HepG2 (cell line): ENCODE measurements around the gene AMPD2. TPM values are rescaled to one million over a fixed set of nuclear protein-coding genes. Genes with fewer than 3 reads are reported as not detected.

Source experiments
- ATAC-seq: fragments of 200-7000 bp; cut with Tn5 transposase; 3 replicates; pipeline ENCODE4 v1.9.1; 2020; ENCODE audit warnings: mild to moderate bottlenecking, moderate library complexity
- BruUV-seq: library from RNA; stranded (reverse); fragments of 400-500 nt; replicated peaks from 2 replicates; lab custom pipeline; 2021; lab: Mats Ljungman, UMichigan
- CTCF ChIA-PET: fragments of 300-600 bp; formaldehyde crosslinking; extraction: SDS; loops from one replicate; lab custom pipeline; 2021; ENCODE audit warnings: low total read pairs, inconsistent platforms, low intra/inter-chr PET ratio; lab: Yijun Ruan, JAX
- POLR2A ChIA-PET: fragments of 350-600 bp; sonication (Branson Sonifier 250); formaldehyde crosslinking; loops from one replicate; lab custom pipeline; 2020; ENCODE audit warnings: antibody characterized with exemption, inconsistent platforms; lab: Yijun Ruan, JAX
- DNase-seq: peaks from one replicate; pipeline ENCODE4 v3.0.0-alpha.2; 2015; ENCODE audit warnings: low spot score
- FAIRE-seq: peaks from 3 replicates; lab custom pipeline; 2011; peaks lifted over from hg19 to GRCh38; lab: Jason Lieb, UNC
- H2AFZ ChIP-seq: one replicate; pipeline ENCODE4 v1.6.1; 2011; ENCODE audit warnings: low read length, inconsistent platforms
- H3K27ac ChIP-seq: fragments of 300-600 bp; 3 replicates; pipeline ENCODE4 v1.8.0; 2011; ENCODE audit warnings: mixed run types, mild to moderate bottlenecking, mixed read lengths, low read length, inconsistent platforms; ENCODE audit not compliant: insufficient read depth; ENCODE audit errors: extremely low read length
- H3K27me3 ChIP-seq, 2 experiments: fragments of 200-600 bp in 1 of 2; 2 replicates in 1 of 2; 3 replicates in 1 of 2; pipeline versions ENCODE4 v1.6.0 to v1.8.0; 2011; ENCODE audit warnings: low read length in 2 of 2, mild to moderate bottlenecking in 2 of 2, moderate library complexity in 2 of 2, inconsistent platforms in 1 of 2; ENCODE audit not compliant: insufficient read depth in 2 of 2, control insufficient read depth in 1 of 2
- H3K36me3 ChIP-seq, 2 experiments: fragments of 200-600 bp in 1 of 2; replicated peaks in 1 of 2; 2 replicates in 1 of 2; 3 replicates in 1 of 2; pipeline versions ENCODE4 v1.5.1 to v1.8.0; 2011; ENCODE audit warnings: low read length in 2 of 2, inconsistent platforms in 1 of 2; ENCODE audit not compliant: insufficient read depth in 2 of 2, control insufficient read depth in 1 of 2
- H3K4me1 ChIP-seq: 2 replicates; pipeline ENCODE4 v1.5.1; 2012; ENCODE audit warnings: low read length, inconsistent platforms; ENCODE audit not compliant: insufficient read depth
- H3K4me2 ChIP-seq: 2 replicates; pipeline ENCODE4 v1.6.0; 2011; ENCODE audit warnings: low read depth, low read length, inconsistent platforms
- H3K4me3 ChIP-seq, 3 experiments: fragments of 200-600 bp in 1 of 3; sonication (generic), shearing (Covaris generic) in 1 of 3; replicated peaks in 1 of 3; 2 replicates each; pipeline ENCODE4 v1.5.1; 2011 to 2016; ENCODE audit warnings: low read length in 3 of 3, inconsistent platforms in 2 of 3, low read depth in 2 of 3, mild to moderate bottlenecking in 2 of 3, control low read depth in 1 of 3, mixed read lengths in 1 of 3; ENCODE audit not compliant: insufficient read depth in 1 of 3
- H3K79me2 ChIP-seq: one replicate; pipeline ENCODE4 v1.6.1; 2011; ENCODE audit warnings: low read length, inconsistent platforms; ENCODE audit not compliant: insufficient read depth
- H3K9ac ChIP-seq: 2 replicates; pipeline ENCODE4 v1.6.0; 2011; ENCODE audit warnings: mild to moderate bottlenecking, low read depth, low read length, inconsistent platforms; ENCODE audit not compliant: insufficient read depth
- H3K9me3 ChIP-seq: 2 replicates; pipeline ENCODE4 v1.5.1; 2012; ENCODE audit warnings: mild to moderate bottlenecking, low read length
- H4K20me1 ChIP-seq: 2 replicates; pipeline ENCODE4 v1.6.0; 2011; ENCODE audit warnings: inconsistent platforms, mild to moderate bottlenecking, low read length, moderate library complexity; ENCODE audit not compliant: insufficient read depth
- CBFB ChIP-seq: sonication (generic); formaldehyde crosslinking; IDR thresholded peaks from 2 replicates; pipeline ENCODE4 v1.4.0; 2020; ENCODE audit warnings: missing genetic modification reagents
- HMG20B ChIP-seq: conservative IDR thresholded peaks from 2 replicates; pipeline ENCODE4 v1.6.1; 2016; ENCODE audit warnings: missing genetic modification reagents, missing compliant biosample characterization
- ISL2 ChIP-seq: sonication (generic); formaldehyde crosslinking; IDR thresholded peaks from 2 replicates; pipeline ENCODE4 v1.5.0; 2020; ENCODE audit warnings: missing genetic modification reagents
- KDM6A ChIP-seq: IDR thresholded peaks from 2 replicates; pipeline ENCODE4 v1.6.1; 2016; ENCODE audit warnings: low read depth
- MBD4 ChIP-seq: IDR thresholded peaks from 2 replicates; pipeline ENCODE4 v1.6.1; 2012; ENCODE audit warnings: low read length, inconsistent platforms, borderline replicate concordance
- MIER3 ChIP-seq: IDR thresholded peaks from 2 replicates; pipeline ENCODE4 v1.6.1; 2016; ENCODE audit warnings: missing compliant biosample characterization, borderline replicate concordance
- MLLT10 ChIP-seq: sonication (generic); formaldehyde crosslinking; IDR thresholded peaks from 2 replicates; pipeline ENCODE4 v1.4.0; 2020; ENCODE audit warnings: missing genetic modification reagents
- NCOA1 ChIP-seq: sonication (generic); formaldehyde crosslinking; IDR thresholded peaks from 2 replicates; pipeline ENCODE4 v1.9.0; 2021; ENCODE audit warnings: missing genetic modification reagents
- RXRB ChIP-seq: IDR thresholded peaks from 2 replicates; pipeline ENCODE4 v1.6.1; 2016; ENCODE audit warnings: borderline replicate concordance, missing genetic modification reagents, missing compliant biosample characterization
- SMARCC2 ChIP-seq: fragments of 450-650 bp; IDR thresholded peaks from 2 replicates; pipeline ENCODE4 v1.6.1; 2017; ENCODE audit warnings: antibody characterized with exemption, mild to moderate bottlenecking
- SOX6 ChIP-seq, 2 experiments: fragments of 450-650 bp in 1 of 2; sonication (generic) in 1 of 2; formaldehyde crosslinking in 1 of 2; IDR thresholded peaks; 2 replicates each; pipeline versions ENCODE4 v1.4.0 to v1.6.1; 2017 to 2020; ENCODE audit warnings: antibody characterized with exemption in 1 of 2, mild to moderate bottlenecking in 1 of 2, missing genetic modification reagents in 1 of 2
- SRSF4 ChIP-seq: fragments of 200-400 bp; formaldehyde crosslinking; IDR thresholded peaks from one replicate; pipeline ENCODE4 v1.6.1; 2018; ENCODE audit warnings: mild to moderate bottlenecking, low read depth, low read length, moderate library complexity; ENCODE audit not compliant: poor library complexity, severe bottlenecking
- ZFP36L1 ChIP-seq: sonication (generic); formaldehyde crosslinking; IDR thresholded peaks from 2 replicates; pipeline ENCODE4 v1.8.0; 2022; ENCODE audit warnings: mild to moderate bottlenecking, missing genetic modification reagents, moderate library complexity
- ZFP41 ChIP-seq: sonication (generic); formaldehyde crosslinking; IDR thresholded peaks from 2 replicates; pipeline ENCODE4 v1.4.0; 2020; ENCODE audit warnings: mild to moderate bottlenecking, missing genetic modification reagents, borderline replicate concordance
- ZNF143 ChIP-seq: sonication (generic); formaldehyde crosslinking; IDR thresholded peaks from 2 replicates; pipeline ENCODE4 v1.4.0; 2020; ENCODE audit warnings: missing genetic modification reagents
- ZNF563 ChIP-seq: sonication (generic); formaldehyde crosslinking; IDR thresholded peaks from 2 replicates; pipeline ENCODE4 v1.8.0; 2022; ENCODE audit warnings: mild to moderate bottlenecking, moderate library complexity, missing genetic modification reagents
- ZNF569 ChIP-seq: sonication (generic); formaldehyde crosslinking; IDR thresholded peaks from 2 replicates; pipeline ENCODE4 v1.5.0; 2020; ENCODE audit warnings: mild to moderate bottlenecking, missing genetic modification reagents, moderate library complexity, borderline replicate concordance
- ZNF724P ChIP-seq: sonication (generic); formaldehyde crosslinking; IDR thresholded peaks from 2 replicates; pipeline ENCODE4 v1.8.0; 2022; ENCODE audit warnings: missing genetic modification reagents, borderline replicate concordance
- ZZZ3 ChIP-seq: sonication (generic); formaldehyde crosslinking; IDR thresholded peaks from 2 replicates; pipeline ENCODE4 v1.4.0; 2020; ENCODE audit warnings: missing genetic modification reagents, mild to moderate bottlenecking, borderline replicate concordance
- WGBS: methylation state at CpG from one replicate; pipeline ENCODE4 v1.1.6; 2017; ENCODE audit warnings: low lambda C conversion rate; 5-methylcytosine and 5-hydroxymethylcytosine counted together
- in situ Hi-C: cut with HindIII; loops from 2 replicates; pipeline ENCODE4 v1.10.0; 2017; ENCODE audit warnings: low pct_unique_long_range_greater_than_20kb; ENCODE audit not compliant: extremely low pct_ligation_motif_present
- intact Hi-C: fragments of 100-400 bp; cut with micrococcal nuclease; formaldehyde crosslinking; loops from one replicate; pipeline ENCODE4 v1.10.0; 2022; ENCODE audit not compliant: unreplicated experiment
- polyA plus RNA-seq, 8 experiments: library from polyadenylated mRNA; depleted of rRNA in 3 of 8; stranded (reverse) in 7 of 8; unstranded in 1 of 8; fragments of >200 nt; fragmentation: Illumina TruSeq in 4 of 8; extraction: Trizol in 4 of 8; gene quantifications; 2 replicates each; pipeline versions ENCODE4 v1.2.1 to v1.2.3, GENCODE V29; 2011 to 2016; ENCODE audit warnings: low read depth in 4 of 8, missing spikeins in 1 of 8, mixed read lengths in 1 of 8; ENCODE audit not compliant: insufficient read depth in 1 of 8
- total RNA-seq, 5 experiments: library from RNA; depleted of rRNA; stranded (reverse); fragments of >200 nt; fragmentation: Illumina TruSeq; extraction: Trizol; gene quantifications; 2 replicates each; pipeline ENCODE4 v1.2.3, GENCODE V29; 2016; ENCODE audit warnings: low read depth in 1 of 5
- TF ChIP-seq, protein P1 (sequence below): IDR thresholded peaks from 2 replicates; pipeline ENCODE4 v1.6.1; 2016; ENCODE audit warnings: missing genetic modification reagents, missing compliant biosample characterization
- TF ChIP-seq, protein P2 (sequence below), 2 experiments: sonication (generic) in 1 of 2; formaldehyde crosslinking in 1 of 2; IDR thresholded peaks; 2 replicates each; pipeline versions ENCODE4 v1.4.0 to v1.6.1; 2018 to 2020; ENCODE audit warnings: missing genetic modification reagents in 2 of 2, borderline replicate concordance in 1 of 2, low read depth in 1 of 2, mild to moderate bottlenecking in 1 of 2, missing biosample characterization in 1 of 2
- TF ChIP-seq, protein P3 (sequence below): sonication (generic); formaldehyde crosslinking; IDR thresholded peaks from 2 replicates; pipeline ENCODE4 v1.8.0; 2022; ENCODE audit warnings: missing genetic modification reagents, low read depth, mild to moderate bottlenecking, borderline replicate concordance
- TF ChIP-seq, protein P4 (sequence below): sonication (generic); formaldehyde crosslinking; IDR thresholded peaks from 2 replicates; pipeline ENCODE4 v1.8.0; 2022; ENCODE audit warnings: missing genetic modification reagents, mild to moderate bottlenecking, inconsistent platforms, borderline replicate concordance

AMPD2 gene
- total and polyA plus RNA-seq, 2 of the 13 experiments (the other 11 are each of a cell fraction or from before 2014, with no cell fraction given): 62.3 to 82.0 TPM

DNA sequence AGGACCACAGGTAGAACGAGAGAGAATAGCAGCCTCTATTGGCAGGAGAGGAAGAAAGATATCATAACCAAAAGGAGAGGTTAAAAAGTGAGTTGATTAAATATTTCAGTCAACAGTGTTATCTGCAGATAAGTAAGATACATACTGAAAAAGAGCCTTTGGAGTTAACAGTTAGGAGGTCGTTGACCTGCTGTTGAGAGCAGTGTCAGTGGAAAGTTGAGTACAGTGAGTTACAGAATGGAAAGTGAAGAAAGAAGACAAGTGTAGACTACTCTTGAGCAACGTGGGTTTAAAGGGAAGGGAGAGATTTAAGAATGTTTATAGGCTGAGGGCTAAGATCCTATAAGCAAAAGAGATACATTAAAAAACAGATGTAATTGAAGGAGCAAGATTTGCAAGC lies 30.5 kb upstream of the AMPD2 start:
- FAIRE-seq (no peak), ATAC-seq (no peak), DNase-seq (no peak)
- H2AFZ ChIP-seq: no peak overlapping the region
- WGBS: 60% methylated on average over 3 of the region's 3 CpGs
- ChIA-PET POLR2A (no interaction called here), CTCF (no interaction called here)
- intact Hi-C loops (loop anchor here (5.0 kb wide), 1 partner anchor 42 kb away; the partner anchor contains the start of gene GNAI3), in situ Hi-C loops (no loop called here)
- H3K4me1 ChIP-seq: peaks cover 46% of the 10 kb centered on the region
- H3K9ac ChIP-seq: no peak overlapping the region
- H3K9me3 ChIP-seq: no peaks in the 10 kb centered on the region
- no peak overlapping the region for H3K4me3 ChIP-seq
- H3K27ac ChIP-seq: no peak overlapping the region
- no TSS peak for BruUV-seq
- H3K36me3 ChIP-seq: peaks cover 18 to 43% of the 10 kb centered on the region in 2 experiments
- H3K4me2 ChIP-seq: no peak overlapping the region
- no peaks in the 10 kb centered on the region for H3K79me2 ChIP-seq
- no peaks in the 10 kb centered on the region; a peak in 1 of 5 replicates for H3K27me3 ChIP-seq
- no peaks in the 10 kb centered on the region for H4K20me1 ChIP-seq
- TF ChIP-seq NCOA1: no peak
- no peak for TF ChIP-seq ZFP36L1 (CRISPR knock-in tag)
- no peak for TF ChIP-seq CBFB (CRISPR knock-in tag)
- TF ChIP-seq ISL2 (CRISPR knock-in tag): peak; percentile 81; the same call in 1 of the 2 replicates
- no peak for TF ChIP-seq MLLT10
- TF ChIP-seq, protein P1, sequence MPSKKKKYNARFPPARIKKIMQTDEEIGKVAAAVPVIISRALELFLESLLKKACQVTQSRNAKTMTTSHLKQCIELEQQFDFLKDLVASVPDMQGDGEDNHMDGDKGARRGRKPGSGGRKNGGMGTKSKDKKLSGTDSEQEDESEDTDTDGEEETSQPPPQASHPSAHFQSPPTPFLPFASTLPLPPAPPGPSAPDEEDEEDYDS (CRISPR knock-in tag): no peak
- TF ChIP-seq KDM6A (CRISPR knock-in tag): no peak
- no peak for TF ChIP-seq MIER3
- no peak for TF ChIP-seq SOX6 (IDR thresholded peaks at IDR 0.05)
- TF ChIP-seq SOX6 (CRISPR knock-in tag; IDR thresholded peaks at IDR 0.05): peak; percentile 45; the same call in 1 of the 2 replicates
- TF ChIP-seq, protein P2, sequence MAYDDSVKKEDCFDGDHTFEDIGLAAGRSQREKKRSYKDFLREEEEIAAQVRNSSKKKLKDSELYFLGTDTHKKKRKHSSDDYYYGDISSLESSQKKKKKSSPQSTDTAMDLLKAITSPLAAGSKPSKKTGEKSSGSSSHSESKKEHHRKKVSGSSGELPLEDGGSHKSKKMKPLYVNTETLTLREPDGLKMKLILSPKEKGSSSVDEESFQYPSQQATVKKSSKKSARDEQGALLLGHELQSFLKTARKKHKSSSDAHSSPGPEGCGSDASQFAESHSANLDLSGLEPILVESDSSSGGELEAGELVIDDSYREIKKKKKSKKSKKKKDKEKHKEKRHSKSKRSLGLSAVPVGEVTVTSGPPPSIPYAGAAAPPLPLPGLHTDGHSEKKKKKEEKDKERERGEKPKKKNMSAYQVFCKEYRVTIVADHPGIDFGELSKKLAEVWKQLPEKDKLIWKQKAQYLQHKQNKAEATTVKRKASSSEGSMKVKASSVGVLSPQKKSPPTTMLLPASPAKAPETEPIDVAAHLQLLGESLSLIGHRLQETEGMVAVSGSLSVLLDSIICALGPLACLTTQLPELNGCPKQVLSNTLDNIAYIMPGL (CRISPR knock-in tag; IDR thresholded peaks at IDR 0.05; ENCODE audit: borderline replicate concordance in 1 of 2, low read depth in 1 of 2): no peak
- TF ChIP-seq MBD4: no peak
- no peak for TF ChIP-seq ZNF724P (CRISPR knock-in tag)
- TF ChIP-seq, protein P3, sequence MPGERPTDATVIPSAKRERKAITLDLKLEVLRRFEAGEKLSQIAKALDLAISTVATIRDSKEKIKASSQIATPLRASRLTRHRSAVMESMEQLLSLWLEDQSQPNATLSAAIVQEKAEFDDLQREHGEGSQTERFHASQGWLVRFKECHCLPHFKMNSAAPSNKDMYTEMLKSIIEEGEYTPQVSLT (CRISPR knock-in tag): no peak
- TF ChIP-seq, protein P4, sequence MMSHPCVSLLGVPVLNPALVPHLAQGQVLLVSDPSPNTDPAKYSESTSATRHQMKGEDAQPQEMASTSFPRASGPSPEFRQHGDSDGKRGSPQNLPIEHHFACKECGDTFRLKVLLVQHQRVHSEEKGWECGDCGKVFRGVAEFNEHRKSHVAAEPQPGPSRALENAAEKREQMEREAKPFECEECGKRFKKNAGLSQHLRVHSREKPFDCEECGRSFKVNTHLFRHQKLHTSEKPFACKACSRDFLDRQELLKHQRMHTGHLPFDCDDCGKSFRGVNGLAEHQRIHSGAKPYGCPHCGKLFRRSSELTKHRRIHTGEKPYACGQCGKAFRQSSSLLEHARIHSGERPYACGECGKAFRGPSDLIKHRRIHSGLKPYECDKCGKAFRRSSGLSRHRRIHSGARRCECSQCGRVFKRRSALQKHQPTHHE (CRISPR knock-in tag): no peak
- TF ChIP-seq ZZZ3: no peak
- no peak for TF ChIP-seq ZNF569 (CRISPR knock-in tag)
- TF ChIP-seq RXRB: peak; percentile 67
- TF ChIP-seq ZFP41 (CRISPR knock-in tag): no peak
- no peak for TF ChIP-seq ZNF563 (CRISPR knock-in tag)
- no peak for TF ChIP-seq SMARCC2
- TF ChIP-seq HMG20B (CRISPR knock-in tag): no peak
- TF ChIP-seq SRSF4: no peak
- no peak for TF ChIP-seq ZNF143 (CRISPR knock-in tag)
